ENCODE data around the gene DEUP1.
"Not testable (repeated sequence)": the region's sequence is repeated elsewhere in the genome, so short reads cannot be mapped to it uniquely, and the experiment has no call there.

Gene DEUP1

GRCh38 chr11:93359396-93359795 is 28.9 kb downstream of the DEUP1 start:
- DNase-seq (ENCODE audit: low spot score): no peak

GRCh38 chr11:93361435-93361834 is 30.9 kb downstream of the DEUP1 start:
- no peak for DNase-seq (ENCODE audit: low spot score)

GRCh38 chr11:93368022-93368421 is 37.5 kb downstream of the DEUP1 start:
- DNase-seq (ENCODE audit: low spot score): no peak

GRCh38 chr11:93370260-93370659 is 39.7 kb downstream of the DEUP1 start:
- DNase-seq (ENCODE audit: low spot score): no peak

- DNase-seq (ENCODE audit: low spot score): no peak
Measured at GRCh38 chr11:93389737-93390136, 59.2 kb downstream of the DEUP1 start.

GRCh38 chr11:93392867-93393266 is 62.3 kb downstream of the DEUP1 start:
- no peak for DNase-seq (ENCODE audit: low spot score)

GRCh38 chr11:93393386-93393785 is 62.8 kb downstream of the DEUP1 start:
- DNase-seq (ENCODE audit: low spot score): no peak

- DNase-seq (ENCODE audit: low spot score): no peak
Measured at GRCh38 chr11:93394488-93394887, 63.9 kb downstream of the DEUP1 start.

- no peak for DNase-seq (ENCODE audit: low spot score)
Measured at GRCh38 chr11:93396316-93396715, 65.8 kb downstream of the DEUP1 start.

GRCh38 chr11:93403930-93404329 is 73.4 kb downstream of the DEUP1 start:
- no peak for DNase-seq (ENCODE audit: low spot score)

GRCh38 chr11:93407777-93408401 is 77.3 kb downstream of the DEUP1 start:
- no peak for DNase-seq (ENCODE audit: low spot score)

GRCh38 chr11:93410441-93410840 is 79.9 kb downstream of the DEUP1 start:
- no peak for DNase-seq (ENCODE audit: low spot score)

GRCh38 chr11:93411705-93412104 is 81.2 kb downstream of the DEUP1 start:
- DNase-seq (ENCODE audit: low spot score): no peak

- DNase-seq (ENCODE audit: low spot score): no peak
Measured at GRCh38 chr11:93432247-93432646, 101.7 kb downstream of the DEUP1 start.

GRCh38 chr11:93443232-93443631 is 112.7 kb downstream of the DEUP1 start:
- DNase-seq (ENCODE audit: low spot score): not testable (repeated sequence)

GRCh38 chr11:93444617-93445073 is 114.1 kb downstream of the DEUP1 start:
- DNase-seq (ENCODE audit: low spot score): no peak

GRCh38 chr11:93458286-93458685 is 127.7 kb downstream of the DEUP1 start:
- no peak for DNase-seq (ENCODE audit: low spot score)

- not testable (repeated sequence) for DNase-seq (ENCODE audit: low spot score)
Measured at GRCh38 chr11:93463666-93464065, 133.1 kb downstream of the DEUP1 start.

- no peak for DNase-seq (ENCODE audit: low spot score)
Measured at GRCh38 chr11:93464927-93465540, 134.5 kb downstream of the DEUP1 start.

GRCh38 chr11:93467054-93467453 is 136.5 kb downstream of the DEUP1 start:
- DNase-seq (ENCODE audit: low spot score): no peak

GRCh38 chr11:93468290-93468689 is 137.7 kb downstream of the DEUP1 start:
- DNase-seq (ENCODE audit: low spot score): no peak

- DNase-seq (ENCODE audit: low spot score): no peak
Measured at GRCh38 chr11:93474123-93474522, 143.6 kb downstream of the DEUP1 start.

GRCh38 chr11:93476796-93477195 is 146.3 kb downstream of the DEUP1 start:
- DNase-seq (ENCODE audit: low spot score): no peak

- no peak for DNase-seq (ENCODE audit: low spot score)
Measured at GRCh38 chr11:93477684-93478234, 147.2 kb downstream of the DEUP1 start.

Data from pons (tissue), 1 donor.